G401 (cell line): ENCODE results near the gene MMP10. TPM values are rescaled to one million over a fixed set of nuclear protein-coding genes. Genes with fewer than 3 reads are reported as not detected.

Experiments
- DNase-seq: peaks from one replicate; pipeline ENCODE4 v3.0.0-alpha.2; 2015; ENCODE audit warnings: low spot score
- in situ Hi-C: cut with HindIII; loops from 2 replicates; pipeline ENCODE4 v1.10.0; 2016; ENCODE audit warnings: low sequenced_read_pairs, mixed read lengths
- total RNA-seq: library from RNA; depleted of rRNA; stranded (reverse); fragments of >200 nt; shearing (Covaris generic); gene quantifications from 2 replicates; pipeline ENCODE4 v1.2.3, GENCODE V29; 2014; rRNA removed

MMP10 gene
- total RNA-seq, result 42.3 and 45.3 TPM in 2 replicates

DNA sequence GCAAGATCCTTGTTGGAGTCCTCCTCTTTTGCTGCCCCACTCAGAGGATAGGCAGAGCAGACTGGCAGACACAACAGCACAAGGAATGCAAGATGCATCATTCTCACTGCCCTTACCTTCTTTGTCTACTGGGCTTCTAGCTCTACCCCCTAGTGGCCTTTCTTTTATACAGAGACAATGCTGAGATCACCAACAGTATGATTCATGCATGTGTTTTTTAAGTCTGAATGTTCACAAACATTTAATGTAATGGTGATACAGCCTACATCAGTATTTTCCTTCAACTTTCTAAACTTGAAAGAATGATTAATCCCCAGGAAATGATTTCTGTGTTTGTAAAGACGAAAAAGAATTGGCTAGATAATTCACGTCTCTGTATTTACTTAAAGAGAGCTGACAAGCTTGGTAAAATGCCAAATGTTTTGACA is at the start of gene MMP10:
TSS of gene MMP10 (minus strand) at position 138 of the 428 bp plus-strand sequence. CDS start at position 101, 37 bp downstream.
- in situ Hi-C loops, result loop anchor here (5.0 kb wide), 1 partner anchor 68 kb away; no protein-coding TSS in a partner anchor

DNA sequence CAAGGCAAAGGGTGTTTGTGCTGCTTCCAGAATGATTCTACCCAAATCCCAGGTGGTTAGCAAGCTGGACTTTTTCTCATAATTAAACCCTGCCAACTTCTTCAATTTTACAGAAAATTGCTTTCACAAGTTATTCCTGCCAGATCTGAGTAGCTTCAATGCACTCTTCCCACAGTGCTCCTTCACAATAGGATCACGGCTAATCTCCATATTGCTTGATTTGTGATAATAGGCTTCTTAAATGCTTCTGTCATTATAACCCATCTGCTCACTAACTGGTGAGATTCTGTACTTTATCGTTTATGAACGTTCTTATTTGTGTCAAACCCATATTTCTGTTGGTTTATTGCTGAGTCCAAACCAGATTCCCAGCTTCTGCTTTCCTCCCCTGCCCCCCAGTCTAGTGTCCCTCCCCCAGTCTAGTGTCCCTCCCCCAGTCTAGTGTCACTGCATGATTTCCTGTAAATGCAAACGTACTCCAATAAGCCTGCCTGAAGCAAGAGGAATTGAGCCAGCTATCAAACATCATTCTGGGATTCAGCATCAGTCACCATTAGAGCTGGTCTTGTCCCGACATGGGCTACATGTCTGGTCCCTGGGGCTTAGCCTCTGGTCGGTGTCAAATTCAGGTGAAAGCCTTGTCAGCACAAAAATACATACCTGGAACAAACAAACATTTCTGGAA is 49.0 kb upstream of the MMP10 start:
- in situ Hi-C loops, result no loop called here
- no peak for DNase-seq

More for the DNA sequence above, at the start of gene MMP10:
- DNase-seq, result no peak

DNA sequence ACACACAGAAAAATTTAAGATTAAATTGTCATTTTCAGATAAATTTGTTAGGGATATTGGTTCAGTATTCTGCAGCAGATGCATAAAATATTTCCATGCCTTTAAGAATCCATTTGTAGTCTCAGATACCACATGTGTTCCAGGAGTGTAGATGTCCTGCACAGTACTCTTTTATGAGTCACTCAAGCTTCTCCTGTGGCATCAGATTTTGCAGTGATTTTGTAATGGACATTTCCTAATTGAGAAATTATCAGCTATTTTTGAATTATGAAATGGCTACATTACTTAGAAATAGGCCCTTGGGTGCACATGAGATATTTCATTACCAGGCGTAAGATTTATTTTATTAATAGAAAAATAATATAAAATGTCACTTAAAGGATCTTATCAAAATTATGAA is 44.1 kb upstream of the MMP10 start:
- in situ Hi-C loops, result no loop called here
- DNase-seq, result no peak

DNA sequence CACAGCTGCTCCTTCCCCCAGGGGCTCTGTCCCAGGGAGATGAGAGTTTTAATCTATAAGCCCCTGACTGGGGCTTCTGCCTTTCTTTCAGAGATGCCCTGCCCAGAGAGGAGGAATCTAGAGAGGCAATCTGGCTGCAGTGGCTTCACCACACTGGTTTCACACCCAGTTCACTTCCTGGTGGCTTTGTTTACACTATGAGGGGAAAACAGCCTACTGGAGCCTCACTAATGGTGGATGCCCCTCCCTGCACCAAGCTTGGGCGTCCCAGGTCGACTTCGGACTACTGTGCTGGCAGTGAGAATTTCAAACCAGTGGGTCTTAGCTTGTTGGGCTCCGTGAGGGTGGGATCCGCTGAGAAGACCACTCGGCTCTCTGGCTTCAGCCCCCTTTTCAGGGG is 39.1 kb upstream of the MMP10 start:
- in situ Hi-C loops, result no loop called here
- no peak for DNase-seq

DNA sequence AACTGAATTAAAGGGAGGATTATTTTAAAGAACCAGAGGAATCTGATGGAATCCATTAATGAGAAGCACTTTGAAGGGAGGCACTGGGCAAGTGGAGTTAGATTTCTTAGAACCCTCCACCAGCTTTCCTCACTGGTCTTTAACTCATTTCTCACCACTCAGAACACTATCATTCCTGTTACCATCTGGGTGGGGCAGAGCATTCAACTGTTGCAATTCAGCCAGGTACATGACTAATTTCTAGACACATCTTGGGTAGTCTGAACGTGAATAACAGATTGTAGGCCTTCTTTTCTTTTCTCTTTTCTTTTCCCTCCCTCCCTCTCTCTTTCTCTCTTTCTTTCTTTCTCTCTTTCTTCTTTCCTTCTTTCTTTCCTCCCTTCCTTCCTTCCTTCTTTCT is 33.1 kb upstream of the MMP10 start:
- in situ Hi-C loops, result no loop called here
- DNase-seq, result no peak

DNA sequence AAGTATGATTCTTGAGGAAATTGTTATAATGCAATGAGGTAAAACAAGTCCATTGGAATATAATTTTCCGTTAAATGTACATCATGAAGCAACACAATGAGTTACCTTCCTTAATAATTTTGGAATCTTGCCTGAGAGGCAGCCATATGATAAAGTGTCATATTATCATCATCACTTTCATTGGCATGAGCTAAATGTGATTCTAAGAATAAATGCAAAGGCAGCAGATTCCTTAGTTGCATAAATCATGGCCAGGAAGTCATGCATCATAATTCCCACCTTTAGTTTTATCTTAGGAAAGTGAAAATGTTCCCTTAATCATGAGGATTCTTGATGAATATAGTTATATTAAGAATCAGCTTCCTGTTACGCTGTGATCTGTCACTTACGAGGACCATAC is 31.8 kb upstream of the MMP10 start:
- in situ Hi-C loops, result no loop called here

DNA sequence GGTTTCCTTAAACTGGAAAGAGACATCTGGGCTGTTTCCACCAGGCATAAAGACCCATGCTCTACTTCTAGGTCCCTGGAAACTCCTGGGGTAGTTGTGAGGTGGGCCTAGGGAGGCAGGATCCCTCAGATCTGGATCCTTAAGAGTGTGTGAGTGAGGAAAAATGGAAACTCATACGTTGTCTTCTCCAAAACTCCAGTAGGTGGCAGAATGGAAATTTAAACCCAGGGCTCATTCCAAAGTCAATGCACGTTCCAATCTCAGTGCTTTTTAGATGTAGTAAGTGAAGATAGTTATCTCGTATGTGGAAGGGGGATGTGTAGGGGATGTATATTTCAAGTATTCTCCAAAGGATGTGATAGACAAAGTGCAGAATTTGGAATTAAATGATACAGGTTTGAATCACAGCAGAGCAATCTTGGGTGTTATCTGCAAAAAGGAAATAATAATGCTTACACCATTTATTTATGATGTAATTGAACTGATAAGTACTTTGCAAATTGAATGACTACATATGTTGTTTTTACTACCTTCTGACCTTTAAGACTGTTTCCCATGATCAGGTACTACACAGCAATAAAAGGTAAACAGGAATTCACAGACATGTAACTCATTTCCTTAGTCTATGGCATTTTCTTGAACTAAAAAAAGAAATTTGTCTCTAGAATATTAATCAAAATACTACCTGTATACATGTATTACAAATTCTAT is 30.7 kb upstream of the MMP10 start:
- in situ Hi-C loops, result no loop called here
- DNase-seq, result no peak

More for the DNA sequence above, 31.8 kb upstream of the MMP10 start:
- no peak for DNase-seq

DNA sequence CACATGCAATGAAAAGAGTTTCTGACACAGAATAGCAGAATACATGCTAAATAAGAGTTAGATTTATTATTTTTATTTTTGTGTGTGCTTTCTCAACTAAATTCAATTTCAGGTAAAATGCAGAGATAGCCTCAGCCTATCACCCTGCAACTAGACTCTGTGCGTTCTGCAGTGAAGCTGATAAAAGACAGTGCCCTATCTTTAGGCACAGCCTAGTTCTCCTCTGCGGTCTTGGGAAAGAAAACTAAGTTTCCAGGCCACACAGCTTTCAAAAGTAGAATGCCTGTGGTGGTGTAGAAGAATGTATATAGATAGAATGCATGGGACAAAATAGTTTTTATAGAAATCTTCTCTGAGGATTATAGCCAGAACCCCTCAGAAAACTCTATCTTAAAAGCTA is 29.5 kb upstream of the MMP10 start:
- DNase-seq, result no peak
- in situ Hi-C loops, result no loop called here

DNA sequence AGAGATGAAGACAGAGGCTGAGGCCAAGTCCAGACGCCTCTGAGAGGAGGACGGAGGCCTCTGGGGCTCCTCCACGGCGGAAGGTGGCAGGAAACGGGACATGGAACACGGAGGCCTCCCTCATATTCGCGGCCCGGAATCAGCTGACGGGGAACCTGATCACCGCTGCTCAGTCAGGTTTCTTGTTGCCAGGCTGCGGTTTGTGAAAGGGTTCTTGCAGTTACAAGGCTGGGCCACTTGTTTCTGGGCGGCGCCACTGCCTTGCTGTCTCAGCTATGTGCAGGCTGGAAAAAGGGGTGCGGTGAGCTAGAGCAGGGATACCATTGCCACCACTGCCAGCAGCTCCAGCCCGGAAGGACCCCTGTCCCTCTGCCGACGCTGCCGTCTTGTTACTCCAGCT is 27.5 kb upstream of the MMP10 start:
- in situ Hi-C loops, result no loop called here
- no peak for DNase-seq

DNA sequence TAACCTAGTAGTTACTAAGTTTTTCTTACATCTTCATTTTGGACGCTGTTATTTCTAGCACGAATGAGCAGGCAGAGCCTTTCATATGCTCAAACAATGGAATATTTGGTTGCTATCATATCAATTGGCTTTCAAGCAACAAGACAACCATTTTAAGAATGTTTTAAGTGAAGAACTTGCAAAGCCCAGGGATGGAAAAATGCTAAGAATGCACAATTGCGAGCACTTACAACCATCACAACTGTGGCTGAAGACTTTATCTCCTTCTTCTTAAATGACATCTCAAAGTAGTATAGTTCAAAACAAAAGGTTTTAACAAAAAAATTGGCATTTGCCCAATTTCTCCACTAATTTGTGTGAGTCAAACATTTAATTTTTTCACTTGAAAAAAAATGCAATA is 25.9 kb upstream of the MMP10 start:
- no peak for DNase-seq
- in situ Hi-C loops, result no loop called here

DNA sequence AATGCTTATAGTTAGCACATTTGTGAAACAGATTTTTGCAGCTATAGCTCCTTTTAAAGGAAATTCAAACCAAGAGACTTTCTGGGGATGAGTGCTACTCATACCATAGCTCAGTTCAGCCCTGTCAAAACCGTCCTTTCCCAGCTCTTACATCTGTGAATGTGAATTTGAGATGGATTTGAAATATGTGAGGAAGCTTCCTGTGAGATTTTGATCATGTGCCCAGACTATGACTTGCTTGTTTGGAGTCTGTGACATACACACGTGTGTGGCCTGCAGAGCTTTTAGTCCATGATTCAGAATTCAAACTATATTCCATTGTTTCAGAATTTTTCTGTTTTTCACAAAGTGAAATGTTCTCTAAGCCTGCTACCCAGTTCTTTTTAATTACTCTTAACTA is 21.9 kb upstream of the MMP10 start:
- in situ Hi-C loops, result no loop called here
- no peak for DNase-seq

DNA sequence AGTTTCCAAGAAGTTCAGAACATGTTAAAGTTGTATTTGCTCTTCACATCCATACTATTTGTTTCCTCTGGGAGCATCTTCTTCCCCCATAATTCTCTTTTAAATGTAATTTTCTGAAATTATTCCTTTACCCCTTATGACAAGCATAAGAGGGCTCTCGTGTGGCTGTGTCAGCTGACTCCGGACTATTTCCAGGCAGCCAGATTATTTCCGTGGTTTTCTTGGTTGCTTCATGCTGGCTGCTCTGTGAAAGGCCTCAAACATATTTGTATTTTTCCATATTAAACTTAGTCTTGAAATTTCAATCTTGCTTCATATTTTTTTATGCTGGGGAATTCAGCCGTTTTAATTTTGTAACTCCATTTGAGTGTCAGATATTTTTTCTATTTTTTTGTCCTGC is 20.3 kb upstream of the MMP10 start:
- DNase-seq, result no peak
- in situ Hi-C loops, result no loop called here

DNA sequence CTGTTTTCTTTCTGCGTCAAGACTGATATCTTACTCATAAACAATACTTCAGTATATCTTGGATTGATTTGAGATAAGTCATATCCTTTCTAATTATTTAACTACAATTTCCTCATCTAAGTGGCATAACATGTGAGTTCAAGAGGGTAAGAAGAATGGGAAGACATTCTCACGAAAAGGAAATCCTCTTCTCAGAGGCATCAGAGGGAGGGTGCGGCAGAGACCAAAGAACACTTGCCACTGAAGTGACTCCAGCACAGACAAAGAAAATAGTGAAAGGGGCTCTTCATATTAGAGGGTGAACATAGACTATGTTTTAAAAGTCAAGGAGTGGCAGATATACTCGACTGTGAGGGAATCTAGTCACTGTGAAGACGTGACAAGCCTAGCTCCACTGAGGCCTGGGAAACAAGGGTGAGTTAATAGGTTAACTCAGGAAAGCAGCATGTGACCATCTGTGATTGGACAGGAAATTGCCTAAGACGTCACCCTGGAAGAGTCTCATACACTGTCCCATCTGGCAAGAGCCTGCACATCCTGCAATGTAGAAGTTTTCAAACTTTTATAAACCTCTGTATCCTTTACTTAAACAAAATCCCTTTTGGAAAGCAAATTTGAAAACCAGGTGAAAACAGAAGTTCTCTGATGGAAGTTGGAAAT is 19.4 kb upstream of the MMP10 start:
- DNase-seq, result no peak
- in situ Hi-C loops, result no loop called here

DNA sequence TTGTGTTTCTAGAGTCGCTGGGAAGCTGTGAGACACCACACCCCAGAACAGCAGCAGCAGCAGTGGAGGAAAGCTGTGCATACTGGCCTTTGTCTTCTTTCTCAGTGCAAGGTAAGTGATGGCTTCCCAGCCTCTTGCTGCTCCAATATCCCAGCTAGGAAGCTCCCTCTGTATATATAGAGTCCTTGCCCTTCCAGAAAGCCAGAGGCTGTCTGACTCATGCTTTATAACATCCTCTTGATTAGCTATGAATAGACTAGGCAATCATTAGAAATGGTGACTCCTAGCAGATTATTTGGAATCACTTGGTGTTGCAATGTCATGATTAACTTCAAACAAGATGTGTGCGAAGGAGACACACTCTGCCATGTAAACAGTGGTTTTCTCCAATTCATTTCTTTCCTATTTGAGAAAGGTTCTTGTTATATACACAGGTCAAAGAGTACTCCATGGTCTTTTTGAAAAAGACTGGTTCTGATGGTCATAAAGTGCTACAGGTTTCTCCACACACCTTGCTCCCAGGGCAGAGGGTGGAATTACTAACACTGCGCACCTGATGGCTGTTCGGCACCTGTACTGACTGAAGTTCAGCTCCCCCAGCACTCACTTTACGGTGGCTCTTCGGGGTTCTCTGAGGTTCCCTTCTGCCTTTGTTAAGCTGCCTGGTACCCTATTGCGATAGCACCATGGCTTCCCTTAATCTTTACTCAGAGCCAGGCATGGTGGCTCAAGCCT is 17.8 kb upstream of the MMP10 start, which contains the start of gene MMP1:
TSS of gene MMP1 (minus strand) at position 149 of the 735 bp plus-strand sequence. CDS start at position 81, 68 bp downstream.
- DNase-seq, result no peak

DNA sequence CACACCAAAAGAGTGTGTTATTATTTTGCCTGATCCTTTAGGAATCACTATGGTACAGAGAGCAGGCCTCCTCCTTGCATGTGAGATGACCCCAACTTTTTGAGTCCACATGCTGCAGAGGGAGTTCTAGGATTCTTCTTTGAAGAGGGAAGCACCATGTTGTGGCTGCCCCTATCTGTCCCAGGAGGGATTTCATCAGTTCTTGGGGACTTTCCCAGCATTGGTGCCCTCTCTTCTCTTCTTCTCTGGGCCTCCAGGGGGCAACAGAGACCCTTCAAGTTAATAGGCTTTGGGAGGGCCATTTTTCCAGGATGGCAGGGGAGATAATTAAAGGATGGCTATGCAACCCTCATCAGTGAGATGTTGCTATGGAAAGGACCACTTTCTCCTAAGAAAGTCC is 14.0 kb upstream of the MMP10 start:
- peak; percentile 5 for DNase-seq
- in situ Hi-C loops, result no loop called here

More for the DNA sequence above, 17.8 kb upstream of the MMP10 start, which contains the start of gene MMP1:
- in situ Hi-C loops, result no loop called here

DNA sequence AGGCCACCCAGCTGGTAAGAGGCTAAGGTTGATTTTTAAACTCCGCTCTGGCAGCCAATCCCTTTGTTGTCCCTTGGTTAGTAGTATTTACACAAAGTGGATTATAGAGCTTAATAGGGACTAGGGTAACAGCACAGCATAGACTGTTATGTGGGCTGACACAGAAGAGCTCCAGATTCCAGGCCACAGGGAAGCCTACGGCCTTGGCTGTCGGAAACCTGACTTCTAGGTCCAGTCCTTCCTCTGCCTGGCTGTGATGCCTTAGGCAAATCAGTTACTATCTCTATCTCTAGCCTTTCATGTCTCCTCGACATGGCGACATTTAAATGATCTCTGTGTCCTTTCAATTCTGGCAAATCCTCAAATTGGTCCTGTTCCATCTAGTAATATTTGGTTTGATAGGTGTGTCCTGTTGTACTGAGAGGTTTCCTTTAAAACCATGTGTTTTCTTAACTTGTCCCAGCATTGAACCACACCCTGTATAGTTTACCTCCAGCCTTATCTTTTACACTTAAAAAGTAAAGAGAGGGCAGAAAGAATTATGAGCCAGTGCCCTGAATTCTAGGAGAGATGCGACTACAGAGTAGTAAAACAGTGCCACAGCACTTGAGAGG is 13.4 kb upstream of the MMP10 start:
- in situ Hi-C loops, result no loop called here
- no peak for DNase-seq

DNA sequence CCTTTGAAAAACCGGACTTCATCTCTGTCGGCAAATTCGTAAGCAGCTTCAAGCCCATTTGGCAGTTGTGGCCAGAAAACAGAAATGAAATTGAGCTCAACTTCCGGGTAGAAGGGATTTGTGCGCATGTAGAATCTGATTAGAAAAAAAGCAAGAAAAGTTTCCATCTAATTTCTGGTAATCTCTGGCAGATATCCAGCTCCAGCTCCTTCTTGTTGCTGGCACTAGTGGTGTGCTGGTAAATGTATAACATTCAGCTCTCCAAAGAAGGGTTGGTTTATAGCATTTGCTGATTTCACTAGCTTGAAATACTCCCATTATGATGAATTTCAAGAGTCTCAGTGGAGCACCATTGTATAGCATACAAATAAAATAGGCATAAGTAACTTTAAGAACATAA is 12.2 kb upstream of the MMP10 start:
- in situ Hi-C loops, result no loop called here
- DNase-seq, result no peak

DNA sequence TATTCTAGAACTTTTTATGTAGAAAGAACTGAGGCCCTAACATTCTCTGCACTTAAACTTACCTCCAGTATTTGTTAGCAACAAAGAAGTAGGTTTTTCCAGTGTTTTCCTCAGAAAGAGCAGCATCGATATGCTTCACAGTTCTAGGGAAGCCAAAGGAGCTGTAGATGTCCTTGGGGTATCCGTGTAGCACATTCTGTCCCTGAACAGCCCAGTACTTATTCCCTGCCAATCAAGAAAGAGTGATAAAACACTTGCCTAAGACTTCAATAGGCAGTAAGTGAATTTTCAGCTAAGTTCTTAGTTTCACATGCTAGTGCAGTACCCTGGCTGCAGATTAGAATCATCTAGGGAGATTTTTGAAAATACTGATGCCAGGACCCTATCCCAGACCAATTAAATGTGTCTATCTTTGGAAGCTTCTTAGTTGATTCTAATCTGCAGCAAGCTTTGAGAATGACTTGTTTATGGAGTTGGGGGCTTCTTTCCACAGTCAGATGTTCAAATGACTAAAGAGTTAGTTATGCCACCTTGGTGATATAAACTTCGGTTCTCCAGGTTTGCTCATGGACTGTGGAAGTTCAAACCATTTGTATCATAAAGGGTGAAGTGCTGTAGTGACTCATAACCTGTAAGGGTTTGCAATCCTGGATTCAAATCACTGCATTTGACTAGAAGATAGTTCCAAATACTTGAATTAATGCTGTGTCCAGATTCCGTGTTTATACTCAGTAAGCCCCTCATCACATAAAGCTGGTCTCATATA is 11.0 kb upstream of the MMP10 start:
- in situ Hi-C loops, result no loop called here
- DNase-seq, result no peak
